SK-N-SH (cell line): Measurements from ENCODE around the gene HNRNPH3. TPM values are rescaled to one million over a fixed set of nuclear protein-coding genes. Genes with fewer than 3 reads are reported as not detected.

ENCODE experiments used
- CTCF ChIA-PET: fragments of 300-600, 350-600 bp; formaldehyde crosslinking; extraction: SDS; loops from one replicate; lab custom pipeline; 2021; lab: Yijun Ruan, JAX
- POLR2A ChIA-PET: fragments of 350-600 bp; sonication (Branson Sonifier 250); formaldehyde crosslinking; extraction: SDS; loops from one replicate; lab custom pipeline; 2020; ENCODE audit warnings: antibody characterized with exemption, inconsistent platforms; lab: Yijun Ruan, JAX
- DNase-seq: peaks from one replicate; pipeline ENCODE4 v3.0.0; 2012
- H2AFZ ChIP-seq: fragments of 200-600 bp; sonication (generic); 2 replicates; pipeline ENCODE4 v1.8.1; 2016; ENCODE audit warnings: antibody characterized with exemption, mild to moderate bottlenecking, low read depth
- H3F3A ChIP-seq: fragments of 200-600 bp; sonication (generic); replicated peaks from 2 replicates; pipeline ENCODE3; 2016; ENCODE audit warnings: antibody characterized with exemption, mild to moderate bottlenecking; ENCODE audit not compliant: insufficient read depth
- H3K27ac ChIP-seq, 2 experiments: fragments of 200-500 bp in 1 of 2; fragments of 200-600 bp in 1 of 2; sonication (Bioruptor generic) in 1 of 2; sonication (generic), shearing (Covaris generic) in 1 of 2; 2 replicates each; pipeline versions ENCODE4 v1.5.1 to v1.6.1; 2014 to 2016; ENCODE audit warnings: low read depth in 2 of 2, inconsistent platforms in 1 of 2, low read length in 1 of 2, mild to moderate bottlenecking in 1 of 2, mixed read lengths in 1 of 2
- H3K27me3 ChIP-seq: fragments of 200-600 bp; sonication (generic), shearing (Covaris generic); 2 replicates; pipeline ENCODE4 v1.6.1; 2016; ENCODE audit warnings: mixed run types; ENCODE audit not compliant: insufficient read depth
- H3K36me3 ChIP-seq, 2 experiments: fragments of 200-500 bp in 1 of 2; fragments of 200-600 bp in 1 of 2; sonication (Bioruptor generic) in 1 of 2; sonication (generic) in 1 of 2; replicated peaks in 1 of 2; 2 replicates each; pipeline versions ENCODE3 to v1.5.1; 2014 to 2016; ENCODE audit warnings: low read length in 1 of 2, mild to moderate bottlenecking in 1 of 2; ENCODE audit not compliant: insufficient read depth in 2 of 2, control insufficient read depth in 1 of 2
- H3K4me1 ChIP-seq, 2 experiments: fragments of 200-500 bp in 1 of 2; fragments of 200-600 bp in 1 of 2; sonication (Bioruptor generic) in 1 of 2; sonication (generic), shearing (Covaris generic) in 1 of 2; 2 replicates each; pipeline versions ENCODE4 v1.5.1 to v1.6.1; 2014 to 2016; ENCODE audit warnings: low read depth in 1 of 2, low read length in 1 of 2, mixed run types in 1 of 2; ENCODE audit not compliant: insufficient read depth in 2 of 2, control insufficient read depth in 1 of 2
- H3K4me2 ChIP-seq: fragments of 200-600 bp; sonication (generic), shearing (Covaris generic); 2 replicates; pipeline ENCODE4 v1.6.1; 2017; ENCODE audit warnings: mixed run types
- H3K4me3 ChIP-seq, 2 experiments: fragments of 200-500 bp in 1 of 2; fragments of 200-600 bp in 1 of 2; sonication (Bioruptor generic) in 1 of 2; sonication (generic), shearing (Covaris generic) in 1 of 2; 2 replicates each; pipeline versions ENCODE4 v1.5.1 to v1.8.1; 2014 to 2016; ENCODE audit warnings: low read depth in 2 of 2, inconsistent platforms in 1 of 2, low read length in 1 of 2, mild to moderate bottlenecking in 1 of 2, mixed read lengths in 1 of 2, moderate library complexity in 1 of 2
- H3K79me2 ChIP-seq: fragments of 200-600 bp; sonication (generic); 2 replicates; pipeline ENCODE4 v1.8.1; 2017; ENCODE audit warnings: mild to moderate bottlenecking; ENCODE audit not compliant: insufficient read depth
- H3K9ac ChIP-seq: fragments of 200-600 bp; sonication (generic); 2 replicates; pipeline ENCODE4 v1.6.1; 2017; ENCODE audit warnings: mixed run types
- H3K9me2 ChIP-seq: fragments of 200-600 bp; sonication (generic); 2 replicates; pipeline ENCODE4 v1.6.1; 2017; ENCODE audit warnings: mixed run types
- H3K9me3 ChIP-seq: fragments of 200-600 bp; sonication (generic); 2 replicates; pipeline ENCODE4 v1.6.1; 2017; ENCODE audit warnings: mixed run types, mild to moderate bottlenecking, moderate library complexity
- H4K20me1 ChIP-seq: fragments of 200-600 bp; sonication (generic); 2 replicates; pipeline ENCODE4 v1.6.1; 2017; ENCODE audit warnings: mild to moderate bottlenecking, mixed run types; ENCODE audit not compliant: insufficient read depth
- EP300 ChIP-seq, 2 experiments: IDR thresholded peaks; 2 replicates each; pipeline versions ENCODE4 v1.4.0 to v1.6.1; 2012; ENCODE audit warnings: borderline replicate concordance in 1 of 2, low read depth in 1 of 2, low read length in 1 of 2
- EZH2phosphoT487 ChIP-seq: fragments of 200-600 bp; sonication (generic); IDR thresholded peaks from 2 replicates; pipeline ENCODE4 v1.6.1; 2017; ENCODE audit warnings: low read depth, mixed run types, mild to moderate bottlenecking, antibody characterized with exemption, moderate library complexity, borderline replicate concordance
- FOSL2 ChIP-seq: IDR thresholded peaks from 2 replicates; pipeline ENCODE4 v1.4.0; 2012; ENCODE audit warnings: low read depth, mild to moderate bottlenecking, moderate library complexity, borderline replicate concordance
- FOXJ3 ChIP-seq: sonication (generic); formaldehyde crosslinking; IDR thresholded peaks from 2 replicates; pipeline ENCODE4 v1.5.1; 2020; ENCODE audit warnings: mild to moderate bottlenecking, missing genetic modification reagents
- FOXM1 ChIP-seq: IDR thresholded peaks from 2 replicates; pipeline ENCODE4 v1.4.0; 2012; ENCODE audit warnings: low read depth, mild to moderate bottlenecking
- GABPA ChIP-seq: IDR thresholded peaks from 2 replicates; pipeline ENCODE4 v1.4.0; 2012; ENCODE audit warnings: low read depth, mild to moderate bottlenecking
- JUND ChIP-seq: IDR thresholded peaks from 2 replicates; pipeline ENCODE4 v1.4.0; 2012
- MXI1 ChIP-seq: IDR thresholded peaks from 2 replicates; pipeline ENCODE4 v1.6.1; 2012; ENCODE audit warnings: mild to moderate bottlenecking, low read depth, low read length, improper control_type of control experiment
- TCF12 ChIP-seq: IDR thresholded peaks from 2 replicates; pipeline ENCODE4 v1.4.0; 2012
- TEAD4 ChIP-seq: IDR thresholded peaks from 2 replicates; pipeline ENCODE4 v1.4.0; 2012; ENCODE audit warnings: mild to moderate bottlenecking, borderline replicate concordance; ENCODE audit not compliant: insufficient read depth
- WGBS: methylation state at CpG from one replicate; pipeline ENCODE4 v1.1.6; 2017; ENCODE audit warnings: low lambda C conversion rate; 5-methylcytosine and 5-hydroxymethylcytosine counted together
- polyA plus RNA-seq, 3 experiments: library from polyadenylated mRNA; depleted of rRNA; stranded (reverse); fragments of >200 nt; gene quantifications; 2 replicates each; pipeline ENCODE4 v1.2.3, GENCODE V29; 2012
- TF ChIP-seq, protein P1 (sequence below): fragments of 200-600 bp; sonication (generic); IDR thresholded peaks from 2 replicates; pipeline ENCODE4 v1.6.1; 2017; ENCODE audit warnings: antibody characterized with exemption, mild to moderate bottlenecking, moderate library complexity
- TF ChIP-seq, protein P2 (sequence below): IDR thresholded peaks from 2 replicates; pipeline ENCODE4 v1.6.1; 2012; ENCODE audit warnings: mild to moderate bottlenecking, low read depth, low read length, moderate library complexity

Gene HNRNPH3
- polyA plus RNA-seq, 1 of the 3 experiments (the other 2 are of a cell fraction): 73.0 TPM

DNA sequence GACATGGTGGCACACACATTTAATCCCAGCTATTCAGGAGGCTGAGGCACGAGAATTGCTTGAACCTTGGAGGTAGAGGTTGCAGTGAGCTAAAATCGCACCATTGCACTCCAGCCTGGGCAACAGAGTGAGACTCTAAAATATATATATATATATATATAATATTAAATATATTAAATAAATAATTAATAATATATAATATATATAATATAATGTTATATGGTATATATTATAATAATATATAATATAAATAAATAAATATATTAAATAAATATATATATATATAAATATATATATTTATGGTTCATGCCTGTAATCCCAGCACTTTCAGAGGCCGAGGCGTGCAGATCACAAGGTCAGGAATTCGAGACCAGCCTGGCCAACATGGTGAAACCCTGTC, 34.7 kb downstream of the HNRNPH3 start (continued):
- no peak for TF ChIP-seq MXI1
- TF ChIP-seq JUND: no peak
- no peak for TF ChIP-seq EZH2phosphoT487
- TF ChIP-seq FOSL2: no peak

DNA sequence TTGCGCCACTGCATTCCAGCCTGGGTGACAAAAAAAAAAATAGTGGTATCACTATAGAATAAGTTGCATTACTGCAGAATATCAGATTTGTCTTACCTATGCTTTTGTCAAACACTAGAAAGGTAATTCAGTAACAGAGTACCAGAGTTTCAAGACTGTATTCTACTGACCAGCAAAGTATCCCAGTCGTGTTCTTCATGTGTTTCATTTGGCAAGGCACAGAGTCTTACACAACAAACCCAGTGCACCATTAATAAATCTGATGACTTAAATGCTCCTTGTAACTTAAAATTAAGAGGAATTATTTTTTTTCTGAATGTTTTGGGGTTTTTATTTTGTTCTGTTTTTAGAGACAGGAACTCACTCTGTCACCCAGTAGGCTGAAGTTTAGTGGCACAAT, 35.3 kb downstream of the HNRNPH3 start:
- Histone ChIP-seq H3K27me3 (no peaks in the 10 kb centered on the region), H3K9me3 (peaks cover 5% of the 10 kb centered on the region; the same call in 1 of the 2 replicates), H3K9me2 (no peaks in the 10 kb centered on the region), H3K27ac (no peak overlapping the region), H3K79me2 (no peaks in the 10 kb centered on the region), H4K20me1 (no peaks in the 10 kb centered on the region), H3F3A (peaks cover 18% of the 10 kb centered on the region), H3K4me3 (no peak overlapping the region), H3K36me3 (peaks cover 21 to 71% of the 10 kb centered on the region in 2 experiments), H3K9ac (no peak overlapping the region), H3K4me1 (no peaks in the 10 kb centered on the region), H3K4me2 (no peak overlapping the region), H2AFZ (no peak overlapping the region)
- DNase-seq: no peak
- TF ChIP-seq GABPA: no peak
- TF ChIP-seq EP300 (IDR thresholded peaks at IDR 0.05; ENCODE audit: borderline replicate concordance in 1 of 2, low read depth in 1 of 2, low read length in 1 of 2): no peak
- no peak for TF ChIP-seq FOXJ3 (CRISPR knock-in tag)
- no peak for TF ChIP-seq TEAD4
- no peak for TF ChIP-seq TCF12
- TF ChIP-seq, protein P1, sequence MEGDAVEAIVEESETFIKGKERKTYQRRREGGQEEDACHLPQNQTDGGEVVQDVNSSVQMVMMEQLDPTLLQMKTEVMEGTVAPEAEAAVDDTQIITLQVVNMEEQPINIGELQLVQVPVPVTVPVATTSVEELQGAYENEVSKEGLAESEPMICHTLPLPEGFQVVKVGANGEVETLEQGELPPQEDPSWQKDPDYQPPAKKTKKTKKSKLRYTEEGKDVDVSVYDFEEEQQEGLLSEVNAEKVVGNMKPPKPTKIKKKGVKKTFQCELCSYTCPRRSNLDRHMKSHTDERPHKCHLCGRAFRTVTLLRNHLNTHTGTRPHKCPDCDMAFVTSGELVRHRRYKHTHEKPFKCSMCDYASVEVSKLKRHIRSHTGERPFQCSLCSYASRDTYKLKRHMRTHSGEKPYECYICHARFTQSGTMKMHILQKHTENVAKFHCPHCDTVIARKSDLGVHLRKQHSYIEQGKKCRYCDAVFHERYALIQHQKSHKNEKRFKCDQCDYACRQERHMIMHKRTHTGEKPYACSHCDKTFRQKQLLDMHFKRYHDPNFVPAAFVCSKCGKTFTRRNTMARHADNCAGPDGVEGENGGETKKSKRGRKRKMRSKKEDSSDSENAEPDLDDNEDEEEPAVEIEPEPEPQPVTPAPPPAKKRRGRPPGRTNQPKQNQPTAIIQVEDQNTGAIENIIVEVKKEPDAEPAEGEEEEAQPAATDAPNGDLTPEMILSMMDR: no peak
- no peak for TF ChIP-seq FOXM1
- TF ChIP-seq, protein P2, sequence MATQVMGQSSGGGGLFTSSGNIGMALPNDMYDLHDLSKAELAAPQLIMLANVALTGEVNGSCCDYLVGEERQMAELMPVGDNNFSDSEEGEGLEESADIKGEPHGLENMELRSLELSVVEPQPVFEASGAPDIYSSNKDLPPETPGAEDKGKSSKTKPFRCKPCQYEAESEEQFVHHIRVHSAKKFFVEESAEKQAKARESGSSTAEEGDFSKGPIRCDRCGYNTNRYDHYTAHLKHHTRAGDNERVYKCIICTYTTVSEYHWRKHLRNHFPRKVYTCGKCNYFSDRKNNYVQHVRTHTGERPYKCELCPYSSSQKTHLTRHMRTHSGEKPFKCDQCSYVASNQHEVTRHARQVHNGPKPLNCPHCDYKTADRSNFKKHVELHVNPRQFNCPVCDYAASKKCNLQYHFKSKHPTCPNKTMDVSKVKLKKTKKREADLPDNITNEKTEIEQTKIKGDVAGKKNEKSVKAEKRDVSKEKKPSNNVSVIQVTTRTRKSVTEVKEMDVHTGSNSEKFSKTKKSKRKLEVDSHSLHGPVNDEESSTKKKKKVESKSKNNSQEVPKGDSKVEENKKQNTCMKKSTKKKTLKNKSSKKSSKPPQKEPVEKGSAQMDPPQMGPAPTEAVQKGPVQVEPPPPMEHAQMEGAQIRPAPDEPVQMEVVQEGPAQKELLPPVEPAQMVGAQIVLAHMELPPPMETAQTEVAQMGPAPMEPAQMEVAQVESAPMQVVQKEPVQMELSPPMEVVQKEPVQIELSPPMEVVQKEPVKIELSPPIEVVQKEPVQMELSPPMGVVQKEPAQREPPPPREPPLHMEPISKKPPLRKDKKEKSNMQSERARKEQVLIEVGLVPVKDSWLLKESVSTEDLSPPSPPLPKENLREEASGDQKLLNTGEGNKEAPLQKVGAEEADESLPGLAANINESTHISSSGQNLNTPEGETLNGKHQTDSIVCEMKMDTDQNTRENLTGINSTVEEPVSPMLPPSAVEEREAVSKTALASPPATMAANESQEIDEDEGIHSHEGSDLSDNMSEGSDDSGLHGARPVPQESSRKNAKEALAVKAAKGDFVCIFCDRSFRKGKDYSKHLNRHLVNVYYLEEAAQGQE: no peak
- POLR2A ChIA-PET: no interaction called here
- 92% methylated on average over 2 of the region's 2 CpGs for WGBS
- CTCF ChIA-PET: no interaction called here
